IMR-90 (cell line): ENCODE measurements around the gene TSACC. TPM values are rescaled to one million over a fixed set of nuclear protein-coding genes. Genes with fewer than 3 reads are reported as not detected.

Experiments used
- ATAC-seq: fragments of 200-7000 bp; cut with Tn5 transposase; 2 replicates; pipeline ENCODE4 v1.9.1; 2020; ENCODE audit warnings: low read depth, mild to moderate bottlenecking, moderate library complexity
- BruUV-seq: library from RNA; stranded (reverse); fragments of 400-500 nt; replicated peaks from 2 replicates; lab custom pipeline; 2021; lab: Mats Ljungman, UMichigan
- CTCF ChIA-PET: fragments of 300-600 bp; formaldehyde crosslinking; extraction: SDS; loops from one replicate; lab custom pipeline; 2021; ENCODE audit warnings: antibody characterized with exemption; lab: Yijun Ruan, JAX
- POLR2A ChIA-PET: fragments of 300-600 bp; sonication (Branson Sonifier 250); formaldehyde crosslinking; loops from one replicate; lab custom pipeline; 2022; ENCODE audit warnings: antibody characterized with exemption; ENCODE audit not compliant: unreplicated experiment; lab: Charles Lee
- DNase-seq: peaks from one replicate; pipeline ENCODE4 v3.0.0; 2013
- H2AFZ ChIP-seq: replicated peaks from 2 replicates; pipeline ENCODE3; 2013; ENCODE audit warnings: low read length, mild to moderate bottlenecking; ENCODE audit not compliant: poor library complexity
- H2AK5ac ChIP-seq: 2 replicates; pipeline ENCODE4 v1.6.1; 2013; ENCODE audit warnings: low read depth, low read length, inconsistent platforms
- H2AK9ac ChIP-seq: replicated peaks from 2 replicates; pipeline ENCODE3; 2013; ENCODE audit warnings: mild to moderate bottlenecking, low read depth, low read length, moderate library complexity; ENCODE audit not compliant: poor library complexity
- H2BK120ac ChIP-seq: 2 replicates; pipeline ENCODE4 v1.6.1; 2013; ENCODE audit warnings: low read depth, low read length, inconsistent platforms
- H2BK15ac ChIP-seq: 3 replicates; pipeline ENCODE4 v1.6.1; 2013; ENCODE audit warnings: low read depth, low read length, inconsistent platforms
- H2BK20ac ChIP-seq: 2 replicates; pipeline ENCODE4 v1.6.1; 2013; ENCODE audit warnings: low read depth, mild to moderate bottlenecking, inconsistent platforms, low read length, moderate library complexity
- H2BK5ac ChIP-seq: 2 replicates; pipeline ENCODE4 v1.6.1; 2013; ENCODE audit warnings: mild to moderate bottlenecking, low read depth, low read length, inconsistent platforms; ENCODE audit not compliant: poor library complexity, severe bottlenecking
- H3K14ac ChIP-seq: replicated peaks from 2 replicates; pipeline ENCODE4 v1.6.1; 2013; ENCODE audit warnings: low read depth, low read length, inconsistent platforms
- H3K18ac ChIP-seq: 2 replicates; pipeline ENCODE4 v1.6.1; 2013; ENCODE audit warnings: low read depth, low read length, control low read depth
- H3K23ac ChIP-seq: 2 replicates; pipeline ENCODE4 v1.6.1; 2013; ENCODE audit warnings: low read depth, low read length, inconsistent platforms
- H3K27ac ChIP-seq: 2 replicates; pipeline ENCODE4 v1.5.1; 2013; ENCODE audit warnings: mild to moderate bottlenecking, control low read depth, low read length; ENCODE audit not compliant: insufficient read depth
- H3K27me3 ChIP-seq: 2 replicates; pipeline ENCODE4 v1.6.1; 2013; ENCODE audit warnings: low read length; ENCODE audit not compliant: control insufficient read depth, insufficient read depth
- H3K36me3 ChIP-seq: 2 replicates; pipeline ENCODE4 v1.6.1; 2013; ENCODE audit warnings: low read length, mixed read lengths; ENCODE audit not compliant: control insufficient read depth, insufficient read depth
- H3K4ac ChIP-seq: 2 replicates; pipeline ENCODE4 v1.6.1; 2013; ENCODE audit warnings: low read depth, low read length, inconsistent platforms
- H3K4me1 ChIP-seq: 2 replicates; pipeline ENCODE4 v1.6.1; 2013; ENCODE audit warnings: low read length, mixed read lengths; ENCODE audit not compliant: control insufficient read depth, insufficient read depth
- H3K4me2 ChIP-seq: 2 replicates; pipeline ENCODE4 v1.6.1; 2013; ENCODE audit warnings: low read depth, mild to moderate bottlenecking, control low read depth, low read length, moderate library complexity
- H3K4me3 ChIP-seq: 2 replicates; pipeline ENCODE4 v1.5.1; 2013; ENCODE audit warnings: low read depth, mild to moderate bottlenecking, control low read depth, low read length, moderate library complexity; ENCODE audit not compliant: insufficient read depth
- H3K56ac ChIP-seq: 2 replicates; pipeline ENCODE4 v1.6.1; 2013; ENCODE audit warnings: low read length, inconsistent platforms; ENCODE audit not compliant: insufficient read depth; ENCODE audit errors: extremely low read depth
- H3K79me1 ChIP-seq, 2 experiments: 2 replicates each; pipeline ENCODE4 v1.6.1; 2013; ENCODE audit warnings: low read length in 2 of 2, inconsistent platforms in 1 of 2, low read depth in 1 of 2
- H3K9ac ChIP-seq: 2 replicates; pipeline ENCODE4 v1.6.1; 2013; ENCODE audit warnings: low read depth, low read length, control low read depth
- H3K9me1 ChIP-seq: 2 replicates; pipeline ENCODE4 v1.6.1; 2013; ENCODE audit warnings: low read length, inconsistent platforms; ENCODE audit not compliant: insufficient read depth
- H3K9me3 ChIP-seq: 2 replicates; pipeline ENCODE4 v1.6.1; 2013; ENCODE audit warnings: low read length; ENCODE audit not compliant: control insufficient read depth, insufficient read depth
- H4K20me1 ChIP-seq: 2 replicates; pipeline ENCODE4 v1.6.1; 2013; ENCODE audit warnings: low read length, inconsistent platforms; ENCODE audit not compliant: insufficient read depth
- H4K5ac ChIP-seq: 2 replicates; pipeline ENCODE4 v1.6.1; 2013; ENCODE audit warnings: mild to moderate bottlenecking, low read depth, low read length, control low read depth
- H4K8ac ChIP-seq, 2 experiments: 2 replicates each; pipeline ENCODE4 v1.6.1; 2013; ENCODE audit warnings: low read depth in 2 of 2, low read length in 2 of 2, control low read depth in 1 of 2, inconsistent platforms in 1 of 2
- H4K91ac ChIP-seq: 2 replicates; pipeline ENCODE4 v1.6.1; 2013; ENCODE audit warnings: low read depth, low read length, inconsistent platforms; ENCODE audit not compliant: insufficient read depth
- BHLHE40 ChIP-seq: fragments of 150-350 bp; IDR thresholded peaks from 2 replicates; pipeline ENCODE4 v1.6.1; 2016; ENCODE audit warnings: mild to moderate bottlenecking, low read depth, low read length
- ELK1 ChIP-seq: fragments of 150-350 bp; IDR thresholded peaks from 2 replicates; pipeline ENCODE4 v1.6.1; 2016; ENCODE audit warnings: low read depth, mild to moderate bottlenecking, low read length, moderate library complexity, borderline replicate concordance
- MXI1 ChIP-seq: IDR thresholded peaks from 2 replicates; pipeline ENCODE4 v1.6.1; 2012; ENCODE audit warnings: low read depth, mild to moderate bottlenecking, low read length, moderate library complexity, borderline replicate concordance
- RFX5 ChIP-seq: IDR thresholded peaks from 2 replicates; pipeline ENCODE4 v1.8.0; 2012; ENCODE audit warnings: low read depth, mild to moderate bottlenecking, low read length, moderate library complexity
- WGBS, 2 experiments: methylation state at CpG; one replicate each; pipeline versions ENCODE4 v1.1.5 to v1.1.7; 2013; ENCODE audit warnings: missing lambda C conversion rate in 2 of 2; ENCODE audit not compliant: insufficient read length in 1 of 2; ENCODE audit errors: extremely low coverage in 2 of 2; 5-methylcytosine and 5-hydroxymethylcytosine counted together
- dilution Hi-C: fragments of 300-500 bp; cut with HindIII; formaldehyde crosslinking; loops from one replicate; pipeline ENCODE4 v1.14.3; 2018; ENCODE audit warnings: low sequenced_read_pairs; ENCODE audit not compliant: unreplicated experiment
- in situ Hi-C: fragments of 300-500 bp; cut with MboI; formaldehyde crosslinking; loops from 3 replicates; pipeline ENCODE4 v1.14.3; 2019; ENCODE audit warnings: low sequenced_read_pairs, inconsistent platforms, mixed read lengths
- intact Hi-C: fragments of 100-400 bp; cut with micrococcal nuclease; formaldehyde crosslinking; loops from 2 replicates; pipeline ENCODE4 v1.10.0; 2022
- polyA plus RNA-seq, 3 experiments: library from polyadenylated mRNA; depleted of rRNA; stranded (reverse); fragments of >200 nt; gene quantifications; 2 replicates each; pipeline ENCODE4 v1.2.3, GENCODE V29; 2012; ENCODE audit warnings: low replicate concordance in 1 of 3
- total RNA-seq: library from RNA; depleted of rRNA; stranded (reverse); fragments of >200 nt; gene quantifications from 2 replicates; pipeline ENCODE4 v1.2.3, GENCODE V29; 2012

Gene TSACC
- total and polyA plus RNA-seq, 2 of the 4 experiments (the other 2 are of a cell fraction), result 0.75 TPM; not detected in 1

DNA sequence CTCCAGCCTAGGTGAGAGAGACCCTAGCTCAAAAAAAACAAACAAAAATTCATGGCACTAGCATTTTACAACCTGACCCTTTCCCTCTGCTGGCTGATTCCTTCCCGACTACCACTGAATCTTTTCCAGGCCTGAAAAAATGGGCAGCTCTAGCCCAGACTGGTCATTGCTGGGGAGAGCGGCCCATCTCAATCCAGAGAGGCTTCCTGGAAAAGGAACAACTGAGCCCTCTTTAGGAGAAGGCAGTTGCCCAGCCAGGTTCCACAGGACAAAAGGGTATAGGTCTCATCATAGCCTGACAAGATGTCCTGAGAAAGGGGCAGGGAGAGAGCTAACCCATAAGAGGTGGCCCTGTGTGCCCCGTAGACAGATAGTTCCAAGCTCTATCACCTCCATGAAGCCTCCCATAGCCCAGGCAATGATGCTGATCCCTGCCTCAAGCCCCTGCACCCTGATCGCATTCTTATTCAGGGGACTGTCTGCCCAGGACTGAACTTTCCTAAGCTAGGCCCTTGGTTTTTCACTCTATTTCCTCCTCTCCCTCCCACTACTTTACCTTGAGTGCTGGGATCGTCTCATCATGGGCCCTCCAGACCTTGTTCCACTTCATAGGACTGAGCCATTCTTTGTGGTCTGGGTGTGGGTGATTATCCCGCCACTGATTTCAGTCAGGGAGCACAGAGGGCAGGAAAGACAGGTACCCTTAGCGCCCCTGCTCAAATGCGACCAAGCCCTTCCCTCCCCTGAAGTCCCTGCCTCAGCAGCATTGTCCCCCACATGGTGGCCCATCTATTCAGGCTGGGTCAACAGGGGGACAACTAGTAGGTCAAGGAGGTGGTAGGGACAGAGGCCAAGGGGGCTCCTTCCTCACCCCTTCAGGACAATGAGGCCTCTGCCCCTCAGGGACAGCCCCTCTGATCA, 48.9 kb downstream of the TSACC start:
- peak overlapping the region; percentile 31 for H2AK9ac ChIP-seq
- H3K4ac ChIP-seq, result no peak overlapping the region
- no peak overlapping the region for H3K4me2 ChIP-seq
- no peaks in the 10 kb centered on the region for H3K36me3 ChIP-seq
- ATAC-seq, result no peak
- POLR2A ChIA-PET, result no interaction called here
- H3K4me3 ChIP-seq, result no peak overlapping the region
- TF ChIP-seq MXI1 (no peak), RFX5 (no peak), BHLHE40 (no peak), ELK1 (no peak)
- H3K79me1 ChIP-seq, result no peaks in the 10 kb centered on the region
- no peaks in the 10 kb centered on the region for H3K9me3 ChIP-seq
- no peak overlapping the region for H2BK20ac ChIP-seq
- intact Hi-C loops, result no loop called here
- dilution Hi-C loops, result no loop called here
- H3K27ac ChIP-seq, result no peak overlapping the region
- CTCF ChIA-PET, result interaction anchor here (1.4 to 4.3 kb wide), 2 partner anchors 58 to 63 kb away, joined by 7 to 69 read pairs; no protein-coding TSS in a partner anchor
- no peak overlapping the region for H2BK120ac ChIP-seq
- no peak overlapping the region for H3K9ac ChIP-seq
- H2AFZ ChIP-seq, result peak overlapping the region; percentile 23
- no peak overlapping the region for H4K5ac ChIP-seq
- no peaks in the 10 kb centered on the region for H3K4me1 ChIP-seq
- 83% methylated on average over 2 of the region's 8 CpGs; no CpG with 5 or more reads in 1 of the 2 experiments for whole genome bisulfite sequencing, 2 experiments
- no peak overlapping the region for H4K8ac ChIP-seq
- in situ Hi-C loops, result loop anchor here (5.0 to 10.0 kb wide), 2 partner anchors 58 to 220 kb away; no protein-coding TSS in a partner anchor
- no peak overlapping the region for H3K14ac ChIP-seq
- no peak overlapping the region for H2BK15ac ChIP-seq
- H3K23ac ChIP-seq, result no peak overlapping the region; the same call in 1 of the 2 replicates
- peaks cover 3% of the 10 kb centered on the region; the same call in 1 of the 2 replicates for H3K9me1 ChIP-seq
- no peaks in the 10 kb centered on the region for H4K20me1 ChIP-seq
- H3K56ac ChIP-seq, result no peak overlapping the region
- no peak overlapping the region for H2AK5ac ChIP-seq
- DNase-seq, result no peak
- no peak overlapping the region for H2BK5ac ChIP-seq
- no peak overlapping the region for H4K91ac ChIP-seq
- peaks cover 62% of the 10 kb centered on the region for H3K27me3 ChIP-seq
- no peak overlapping the region for H3K18ac ChIP-seq
- no TSS peak for BruUV-seq
